ENCODE data around the gene SIN3A. TPM values are rescaled to one million over a fixed set of nuclear protein-coding genes. Genes with fewer than 3 reads are reported as not detected.

The SIN3A gene
- total RNA-seq, 4 donors from 2014 or later: 26.6 to 46.4 (median 35.3) TPM

DNA sequence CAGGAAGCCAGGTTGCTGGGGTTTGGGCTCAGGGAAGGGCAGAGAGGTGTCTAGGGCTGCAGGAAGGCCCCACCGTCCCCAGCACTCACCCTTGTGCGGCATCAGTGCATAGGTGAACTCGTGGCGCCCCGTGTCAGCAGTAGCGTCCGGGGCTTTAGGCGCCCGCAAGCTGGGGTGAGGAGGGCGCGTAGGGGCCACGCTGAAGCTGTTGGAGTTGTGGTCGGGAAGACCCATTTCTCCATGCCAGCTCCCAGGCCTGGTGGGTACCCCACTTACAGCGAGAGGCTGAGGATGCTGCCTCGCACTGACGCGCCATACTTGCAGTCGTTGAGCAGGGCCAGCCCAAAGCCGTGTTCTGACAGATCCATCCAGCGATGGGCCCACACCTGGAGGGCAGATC is 95.0 kb downstream of the SIN3A start:
- no peak for DNase-seq (ENCODE audit: low spot score)

DNA sequence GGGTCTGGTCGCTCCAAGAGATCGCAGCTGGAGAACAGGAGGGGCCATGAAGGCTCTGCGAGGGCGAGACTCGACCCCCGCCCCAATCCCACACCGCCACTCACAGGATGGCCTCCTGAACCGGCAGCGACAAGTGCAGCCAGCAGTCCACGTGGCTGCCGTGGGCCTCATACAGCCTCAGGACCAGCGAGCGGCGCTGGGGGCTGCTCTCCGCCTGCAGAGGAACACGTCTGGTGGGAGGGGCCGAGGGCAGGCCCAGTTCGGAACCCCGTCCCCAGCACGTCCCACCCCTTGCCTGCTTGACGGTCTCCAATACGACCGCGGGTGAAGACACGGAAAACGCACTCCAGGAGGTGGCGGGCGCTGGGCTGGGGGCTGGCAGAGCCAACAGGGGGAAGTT is 95.5 kb downstream of the SIN3A start:
- no peak for ATAC-seq (ENCODE audit: low FRiP score)
- TF ChIP-seq, protein P1, sequence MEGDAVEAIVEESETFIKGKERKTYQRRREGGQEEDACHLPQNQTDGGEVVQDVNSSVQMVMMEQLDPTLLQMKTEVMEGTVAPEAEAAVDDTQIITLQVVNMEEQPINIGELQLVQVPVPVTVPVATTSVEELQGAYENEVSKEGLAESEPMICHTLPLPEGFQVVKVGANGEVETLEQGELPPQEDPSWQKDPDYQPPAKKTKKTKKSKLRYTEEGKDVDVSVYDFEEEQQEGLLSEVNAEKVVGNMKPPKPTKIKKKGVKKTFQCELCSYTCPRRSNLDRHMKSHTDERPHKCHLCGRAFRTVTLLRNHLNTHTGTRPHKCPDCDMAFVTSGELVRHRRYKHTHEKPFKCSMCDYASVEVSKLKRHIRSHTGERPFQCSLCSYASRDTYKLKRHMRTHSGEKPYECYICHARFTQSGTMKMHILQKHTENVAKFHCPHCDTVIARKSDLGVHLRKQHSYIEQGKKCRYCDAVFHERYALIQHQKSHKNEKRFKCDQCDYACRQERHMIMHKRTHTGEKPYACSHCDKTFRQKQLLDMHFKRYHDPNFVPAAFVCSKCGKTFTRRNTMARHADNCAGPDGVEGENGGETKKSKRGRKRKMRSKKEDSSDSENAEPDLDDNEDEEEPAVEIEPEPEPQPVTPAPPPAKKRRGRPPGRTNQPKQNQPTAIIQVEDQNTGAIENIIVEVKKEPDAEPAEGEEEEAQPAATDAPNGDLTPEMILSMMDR (IDR thresholded peaks at IDR 0.05): no peak
- DNase-seq (ENCODE audit: low spot score): no peak

More for the DNA sequence above, 95.0 kb downstream of the SIN3A start:
- TF ChIP-seq, protein P1 (IDR thresholded peaks at IDR 0.05): no peak
- ATAC-seq (ENCODE audit: low FRiP score): no peak

DNA sequence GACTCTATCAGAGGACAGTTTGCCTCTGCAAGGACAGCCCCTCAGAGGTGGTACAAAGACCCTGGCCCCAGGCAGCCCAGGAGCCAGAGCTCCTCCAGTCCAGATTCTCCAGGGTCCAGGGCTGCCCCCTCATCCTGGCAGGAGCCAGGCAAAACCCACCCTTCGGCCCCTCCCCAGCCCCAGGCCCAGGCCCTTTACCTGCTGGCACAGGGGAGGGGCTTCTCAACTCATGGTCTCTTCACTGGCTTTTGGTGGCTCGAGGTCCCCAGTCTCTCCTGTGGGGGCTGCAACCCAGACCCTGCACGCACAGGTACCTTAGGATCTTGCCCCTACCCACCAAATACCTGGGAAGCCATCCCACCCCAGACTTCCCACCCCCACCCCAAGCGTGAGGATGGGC is 96.1 kb downstream of the SIN3A start:
- TF ChIP-seq, protein P1 (IDR thresholded peaks at IDR 0.05): no peak
- ATAC-seq (ENCODE audit: low FRiP score) (no peak), DNase-seq (ENCODE audit: low spot score) (no peak)

DNA sequence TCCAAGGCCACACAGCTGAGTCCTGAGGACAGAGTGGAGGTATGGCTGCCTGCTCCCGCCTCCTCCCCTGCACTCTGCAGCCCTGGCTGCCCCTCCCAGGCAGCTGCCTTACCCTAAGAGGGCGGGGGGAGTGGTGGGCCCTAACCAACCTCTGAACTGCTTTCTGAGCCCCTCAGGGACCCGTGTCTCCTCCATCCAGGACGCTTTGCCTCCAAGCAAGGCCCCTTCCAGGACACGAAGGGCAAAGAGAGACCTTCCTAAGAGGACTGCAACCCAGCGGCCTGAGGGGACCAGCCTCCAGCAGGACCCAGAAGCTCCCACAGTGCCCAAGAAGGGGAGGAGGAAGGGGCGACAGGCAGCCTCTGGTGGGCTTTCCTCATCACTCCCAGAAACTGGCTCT is 97.0 kb downstream of the SIN3A start:
- ATAC-seq (ENCODE audit: low FRiP score): no peak
- TF ChIP-seq, protein P1 (IDR thresholded peaks at IDR 0.05): no peak
- no peak for DNase-seq (ENCODE audit: low spot score)

GRCh38 chr15:75353604-75354003 is 97.9 kb downstream of the SIN3A start:
- ATAC-seq (ENCODE audit: low FRiP score) (no peak), DNase-seq (ENCODE audit: low spot score) (no peak)
- TF ChIP-seq, protein P1 (IDR thresholded peaks at IDR 0.05): no peak

GRCh38 chr15:75352186-75353080 is 99.1 kb downstream of the SIN3A start:
- no peak for ATAC-seq (ENCODE audit: low FRiP score)
- DNase-seq (ENCODE audit: low spot score): no peak
- TF ChIP-seq, protein P1 (IDR thresholded peaks at IDR 0.05): no peak
